ENCODE measurements around the gene IP6K1. TPM values are rescaled to one million over a fixed set of nuclear protein-coding genes. Genes with fewer than 3 reads are reported as not detected.

Gene IP6K1
- total and polyA plus RNA-seq, 2 experiments from 2014 or later, result 10.7 to 35.5 TPM

- H3K4me3 Mint-ChIP-seq, result no peak overlapping the region
- H2AFZ ChIP-seq, result no peak overlapping the region
- H3K4me1 Mint-ChIP-seq, result peaks cover 18% of the 10 kb centered on the region
- H3K4me1 ChIP-seq (ENCODE audit: insufficient read depth), result no peaks in the 10 kb centered on the region
- H3K27ac Mint-ChIP-seq, result no peak overlapping the region
- H3K27me3 ChIP-seq (ENCODE audit: insufficient read depth), result no peaks in the 10 kb centered on the region
- no peaks in the 10 kb centered on the region for H3K9me3 Mint-ChIP-seq
- ATAC-seq, result peak; percentile 75
- H3K4me2 ChIP-seq, result no peak overlapping the region
- peak; percentile 85 for DNase-seq (ENCODE audit: low spot score)
- peaks cover 17% of the 10 kb centered on the region for H3K27me3 Mint-ChIP-seq (ENCODE audit: insufficient read depth, low read depth, poor library complexity)
- H3F3A ChIP-seq (replicated peaks; ENCODE audit: low read depth), result no peaks in the 10 kb centered on the region; the same call in 1 of the 2 replicates
- TF ChIP-seq STAT1 (IDR thresholded peaks at IDR 0.05; ENCODE audit: unreplicated experiment) (no peak), JUNB (IDR thresholded peaks at IDR 0.05; ENCODE audit: unreplicated experiment) (no peak), REST (IDR thresholded peaks at IDR 0.05; ENCODE audit: unreplicated experiment) (no peak), CTCF (conservative IDR thresholded peaks at IDR 0.05; ENCODE audit: low read depth in 2 of 2) (peak; percentile 67 to 81), ETS1 (IDR thresholded peaks at IDR 0.05) (no peak), CREB1 (CRISPR knock-in tag; IDR thresholded peaks at IDR 0.05; ENCODE audit: low read depth) (no peak)
- H3K4me3 ChIP-seq, result no peak overlapping the region
- no peaks in the 10 kb centered on the region for H3K9me2 ChIP-seq (ENCODE audit: insufficient read depth)
- H3K36me3 ChIP-seq (ENCODE audit: insufficient read depth), result no peaks in the 10 kb centered on the region
- peaks cover 8% of the 10 kb centered on the region for H3K36me3 Mint-ChIP-seq (ENCODE audit: low read depth)
- peaks cover 5% of the 10 kb centered on the region; the same call in 1 of the 2 replicates for H4K20me1 ChIP-seq (replicated peaks; ENCODE audit: insufficient read depth)
- no peak overlapping the region for H3K27ac ChIP-seq (ENCODE audit: low read depth)
- H3K79me2 ChIP-seq (replicated peaks; ENCODE audit: insufficient read depth), result no peaks in the 10 kb centered on the region
These were observed 84.8 kb downstream of the IP6K1 start for GRCh38 chr3:49701388-49702077.

- Mint-ChIP-seq H3K4me3 (no peak overlapping the region), H3K27me3 (ENCODE audit: insufficient read depth, low read depth, poor library complexity) (peaks cover 17% of the 10 kb centered on the region), H3K9me3 (no peaks in the 10 kb centered on the region), H3K27ac (no peak overlapping the region), H3K36me3 (ENCODE audit: low read depth) (peaks cover 8% of the 10 kb centered on the region), H3K4me1 (peaks cover 18% of the 10 kb centered on the region)
- no peaks in the 10 kb centered on the region for H3K9me2 ChIP-seq (ENCODE audit: insufficient read depth)
- no peak overlapping the region for H2AFZ ChIP-seq
- H3K4me3 ChIP-seq, result no peak overlapping the region
- no peaks in the 10 kb centered on the region for H3K79me2 ChIP-seq (replicated peaks; ENCODE audit: insufficient read depth)
- H3K27me3 ChIP-seq (ENCODE audit: insufficient read depth), result no peaks in the 10 kb centered on the region
- no peaks in the 10 kb centered on the region; the same call in 1 of the 2 replicates for H3F3A ChIP-seq (replicated peaks; ENCODE audit: low read depth)
- peaks cover 5% of the 10 kb centered on the region; the same call in 1 of the 2 replicates for H4K20me1 ChIP-seq (replicated peaks; ENCODE audit: insufficient read depth)
- no peaks in the 10 kb centered on the region for H3K36me3 ChIP-seq (ENCODE audit: insufficient read depth)
- ATAC-seq (peak; percentile 41), DNase-seq (ENCODE audit: low spot score) (peak; percentile 71)
- no peaks in the 10 kb centered on the region for H3K4me1 ChIP-seq (ENCODE audit: insufficient read depth)
- TF ChIP-seq ZNF114 (CRISPR knock-in tag; IDR thresholded peaks at IDR 0.05) (no peak), CTCF (conservative IDR thresholded peaks at IDR 0.05; ENCODE audit: low read depth in 2 of 2) (peak; percentile 59 to 76)
- H3K4me2 ChIP-seq, result no peak overlapping the region
- 0 out of 2 replicates have a peak overlapping the region, but pooled peaks have one; percentile 39 for H3K27ac ChIP-seq (ENCODE audit: low read depth)
These were observed 85.8 kb downstream of the IP6K1 start for GRCh38 chr3:49700453-49701128.

Data from GM23338 (cell line).